HG03469 (cell line): ENCODE data around the gene COX20.
A peak's percentile ranks its signal among the peaks of the same experiment; 100 is the strongest.
"Not testable (repeated sequence)": the region's sequence is repeated elsewhere in the genome, so short reads cannot be mapped to it uniquely, and the experiment has no call there.

Experiments used
- ATAC-seq: cut with Tn5 transposase; IDR thresholded peaks from one replicate; pipeline ENCODE4 v1.9.1; 2021; ENCODE audit warnings: mild to moderate bottlenecking, moderate library complexity, moderate number of reproducible peaks; ENCODE audit not compliant: unreplicated experiment

COX20 gene

GRCh38 chr1:244835276-244836134 lies at the start of gene COX20:
Gene COX20 (plus strand): TSS chr1:244835658. CDS start chr1:244835715, 57 bp downstream.
- peak; percentile 38 for ATAC-seq

DNA sequence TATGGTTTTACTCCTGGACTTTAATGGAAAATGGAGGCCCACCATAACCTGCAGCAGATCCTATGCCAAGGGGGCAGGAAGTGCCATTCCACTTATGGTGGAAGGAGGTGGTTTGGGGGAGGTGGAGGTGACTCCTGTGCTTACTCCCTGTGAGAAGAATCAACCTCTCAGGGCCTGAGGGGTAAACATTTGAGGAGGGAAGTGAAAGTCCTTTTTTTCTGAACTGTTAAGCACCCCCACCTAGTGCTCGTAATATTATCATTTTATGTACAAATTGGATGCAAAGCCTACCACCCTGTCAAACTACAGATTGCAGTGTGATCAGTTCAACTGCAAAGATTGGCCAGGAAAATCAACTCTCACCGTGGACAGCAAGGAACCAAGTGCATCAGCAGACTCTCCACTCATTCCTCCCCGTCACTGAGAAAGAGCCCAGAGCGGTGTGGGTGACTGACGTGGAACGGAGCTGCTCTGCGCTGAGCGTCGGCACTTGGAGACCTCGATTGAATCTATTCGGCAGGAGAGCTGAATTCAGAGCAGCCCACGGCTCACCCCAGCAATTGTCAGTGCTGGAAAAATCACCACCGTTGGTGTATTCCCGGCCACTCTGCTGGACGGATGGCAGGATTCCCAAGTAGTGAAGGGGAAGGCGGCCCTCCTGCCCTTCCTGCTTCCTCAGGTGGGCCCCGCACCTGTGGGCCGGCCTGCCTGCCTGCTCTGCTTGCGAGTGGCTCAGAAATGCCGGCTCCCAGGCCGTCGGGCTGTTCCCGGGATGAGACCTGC lies 46.8 kb upstream of the COX20 start:
- ATAC-seq, result no peak

DNA sequence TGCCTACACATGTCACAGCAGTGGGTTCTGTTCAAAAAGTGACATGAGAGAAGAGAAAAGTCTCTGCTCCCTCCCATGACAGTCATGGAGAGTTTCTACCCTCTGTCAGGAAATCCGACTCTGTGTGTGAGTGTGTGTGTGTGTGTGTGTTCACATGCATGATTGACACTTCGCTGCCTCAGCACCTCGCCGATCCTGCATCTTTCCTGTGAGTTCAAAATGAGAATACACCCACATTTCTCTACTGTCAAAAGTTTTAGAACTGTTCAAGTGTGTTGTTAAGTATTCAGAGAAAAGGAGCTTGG lies 46.2 kb upstream of the COX20 start:
- no peak for ATAC-seq

DNA sequence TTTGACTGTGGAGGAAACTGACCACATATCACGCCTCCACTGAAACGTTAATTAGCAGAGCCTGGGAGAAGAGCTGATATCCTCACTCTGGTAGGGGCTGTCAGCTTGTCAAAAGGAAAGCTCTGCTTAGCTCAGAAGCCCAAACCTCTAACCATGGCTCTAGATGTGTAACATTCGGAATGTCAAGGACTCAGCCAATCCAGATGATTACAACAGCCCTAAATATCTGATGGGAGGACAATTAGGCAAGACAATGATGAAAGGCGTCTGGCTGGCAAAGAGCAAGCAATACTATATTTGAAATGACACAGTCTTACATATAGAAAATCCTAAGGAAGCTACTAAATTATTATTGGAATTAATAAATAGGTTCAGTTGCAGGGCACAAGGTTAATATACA lies 45.7 kb upstream of the COX20 start:
- ATAC-seq, result no peak

- no peak for ATAC-seq
Measured at GRCh38 chr1:244791061-244791460, 44.4 kb upstream of the COX20 start.

DNA sequence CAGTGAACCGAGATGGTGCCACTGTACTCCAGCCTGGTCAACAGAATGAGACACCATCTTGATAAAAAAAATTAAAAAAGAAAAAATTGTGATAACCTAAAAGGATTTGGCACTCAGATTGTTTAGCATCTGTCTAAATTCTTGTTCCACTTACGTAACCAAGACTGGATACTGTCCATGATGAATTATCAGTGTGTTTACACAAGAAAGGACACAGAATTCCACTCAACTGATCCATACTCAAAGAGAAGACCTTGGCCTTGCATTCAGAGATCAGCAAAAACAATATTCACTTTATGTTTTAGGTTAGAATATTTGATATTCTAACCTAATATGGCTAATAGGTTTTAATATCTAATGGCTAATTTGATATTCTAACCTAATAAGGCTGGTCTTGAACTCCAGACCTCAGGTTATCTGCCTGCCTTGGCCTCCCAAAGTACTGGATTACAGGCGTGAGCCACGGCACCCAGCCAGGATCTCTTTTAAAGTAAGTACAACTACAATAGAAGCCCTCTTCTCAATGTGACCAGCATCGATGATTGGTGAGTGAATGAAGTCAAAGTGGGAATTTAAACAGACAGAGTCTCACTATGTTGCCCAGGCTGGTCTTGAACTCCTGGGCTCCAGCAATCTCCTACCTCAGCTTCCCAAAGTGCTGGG lies 43.1 kb upstream of the COX20 start:
- ATAC-seq, result no peak

DNA sequence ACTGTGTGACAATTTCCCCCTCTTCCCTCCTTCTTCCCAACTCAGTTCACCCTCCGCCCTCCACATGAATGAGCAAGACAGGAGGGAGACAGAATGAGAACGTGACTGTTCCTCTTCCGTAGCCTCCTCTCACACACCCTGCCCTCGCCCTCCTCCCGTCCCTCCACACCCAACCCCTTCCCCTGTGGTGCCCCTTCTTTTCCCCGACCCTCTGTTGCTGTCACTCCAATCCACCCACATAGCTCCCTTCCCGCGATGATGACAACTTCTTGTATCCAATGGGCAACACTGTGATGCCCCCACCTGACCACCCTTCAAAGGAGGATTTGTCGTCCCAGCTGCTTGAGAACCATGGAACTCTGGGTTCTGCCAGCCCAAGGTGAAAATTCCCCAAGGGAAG lies 41.4 kb upstream of the COX20 start:
- no peak for ATAC-seq

DNA sequence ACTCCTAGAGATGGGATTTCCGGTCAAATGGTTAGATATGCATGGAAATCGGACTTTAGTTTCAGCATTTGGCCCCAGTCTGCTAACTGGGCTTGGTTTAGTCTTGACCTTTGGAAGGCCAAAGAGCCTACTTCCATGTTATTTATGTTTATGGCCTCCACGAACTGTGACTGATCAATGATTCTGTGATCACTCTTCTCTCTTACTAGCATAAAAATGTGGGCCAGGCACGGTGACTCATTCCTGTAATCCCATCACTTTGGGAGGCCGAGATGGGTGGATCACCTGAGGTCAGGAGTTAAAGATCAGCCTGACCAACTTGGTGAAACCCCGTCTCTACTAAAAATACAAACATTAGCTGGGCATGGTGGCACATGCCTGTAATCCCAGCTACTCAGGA lies 40.9 kb upstream of the COX20 start:
- ATAC-seq, result not testable (repeated sequence)

- ATAC-seq, result no peak
Measured at GRCh38 chr1:244796719-244797406, 38.6 kb upstream of the COX20 start.

GRCh38 chr1:244800821-244801220 lies 34.6 kb upstream of the COX20 start:
- ATAC-seq, result no peak

DNA sequence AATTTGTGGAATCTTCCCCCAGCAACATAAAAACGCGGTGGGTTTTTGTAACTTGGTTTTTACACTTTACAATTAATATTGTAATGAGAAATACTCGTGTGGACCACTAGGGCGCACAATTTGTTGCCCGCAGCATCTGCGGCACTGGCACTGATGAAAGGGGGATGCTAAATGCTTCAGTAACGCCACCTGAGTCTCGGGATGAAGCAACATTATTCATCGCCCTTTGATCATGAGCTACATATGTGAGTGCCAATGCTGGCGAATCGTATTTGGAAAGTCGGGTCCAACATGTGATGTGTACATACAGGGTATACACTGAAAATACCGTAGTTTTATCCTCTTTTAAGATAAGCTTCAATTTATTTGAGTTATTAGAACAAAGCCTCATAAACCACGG lies 34.2 kb upstream of the COX20 start:
- ATAC-seq, result no peak

DNA sequence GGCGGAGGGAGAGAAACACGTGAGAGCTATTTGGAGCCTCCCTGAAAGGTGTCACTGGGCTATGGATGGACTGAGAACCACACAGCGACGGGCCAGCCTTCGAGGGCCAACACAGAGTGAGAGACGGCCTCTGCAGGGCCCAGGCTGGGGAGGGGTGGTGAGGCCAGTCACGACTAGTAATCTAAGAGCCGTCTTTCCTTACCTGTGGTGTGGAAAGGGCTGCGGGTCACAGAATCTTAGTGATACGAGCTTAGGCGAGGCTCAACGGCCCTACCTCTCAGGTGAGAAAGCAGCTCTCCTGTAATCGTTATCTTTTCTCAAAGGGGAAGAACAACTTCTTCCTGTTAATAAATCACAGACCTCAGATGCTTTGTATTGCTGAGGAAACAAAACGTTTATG lies 33.4 kb upstream of the COX20 start:
- no peak for ATAC-seq

GRCh38 chr1:244802556-244803239 lies 32.8 kb upstream of the COX20 start:
- ATAC-seq, result no peak

- no peak for ATAC-seq
Measured at GRCh38 chr1:244804841-244805240, 30.6 kb upstream of the COX20 start.

- ATAC-seq, result no peak
Measured at GRCh38 chr1:244807138-244807537, 28.3 kb upstream of the COX20 start.

GRCh38 chr1:244810221-244810620 lies 25.2 kb upstream of the COX20 start:
- ATAC-seq, result no peak

- ATAC-seq, result no peak
Measured at GRCh38 chr1:244813327-244813726, 22.1 kb upstream of the COX20 start.

DNA sequence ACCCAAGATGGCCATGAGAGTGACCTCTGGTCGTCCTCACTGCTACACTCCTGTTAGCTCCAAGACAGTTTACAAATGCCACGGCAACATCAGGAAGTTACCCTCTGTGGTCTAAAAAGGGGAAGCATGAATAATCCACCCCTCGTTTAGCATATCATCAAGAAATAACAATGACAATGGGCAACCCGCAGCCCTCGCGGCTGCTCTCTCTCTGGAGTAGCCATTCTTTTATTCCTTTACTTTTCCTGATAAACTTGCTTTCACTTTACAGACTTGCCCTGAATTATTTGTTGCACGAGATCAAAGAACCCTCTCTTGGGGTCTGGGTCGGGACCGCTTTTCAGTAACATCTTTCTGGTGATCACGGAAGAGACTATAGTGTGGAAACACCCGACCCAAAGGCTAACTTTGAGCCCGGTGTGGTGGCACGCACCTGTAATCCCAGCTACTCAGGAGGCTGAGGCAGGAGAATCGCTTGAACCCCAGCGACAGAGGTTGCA lies 19.8 kb upstream of the COX20 start:
- ATAC-seq, result no peak

DNA sequence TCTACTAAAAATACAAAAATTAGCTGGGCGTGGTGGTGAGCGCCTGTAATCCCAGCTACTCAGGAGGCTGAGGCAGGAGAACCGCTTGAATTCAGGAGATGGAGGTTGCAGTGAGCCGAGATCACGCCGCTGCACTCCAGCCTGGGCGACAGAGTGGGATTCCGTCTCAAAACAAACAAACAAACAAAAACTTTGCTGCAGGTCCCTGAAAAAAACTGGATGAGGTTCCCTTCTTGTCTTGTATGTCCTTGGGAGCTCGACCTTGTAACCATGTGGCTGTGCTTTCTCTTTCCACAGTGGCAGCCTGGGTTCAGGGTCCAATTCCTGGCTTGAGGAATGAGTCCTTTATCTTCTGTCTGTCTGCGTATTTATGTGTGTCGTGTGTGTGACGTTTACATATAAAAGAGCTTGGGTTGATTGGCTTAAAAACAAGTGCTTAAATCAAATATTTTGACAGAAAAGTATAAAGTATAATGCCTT lies 18.0 kb upstream of the COX20 start:
- ATAC-seq, result no peak

- no peak for ATAC-seq
Measured at GRCh38 chr1:244820131-244820530, 15.3 kb upstream of the COX20 start.
